ENCODE results near the gene N4BP2L2. TPM values are rescaled to one million over a fixed set of nuclear protein-coding genes. Genes with fewer than 3 reads are reported as not detected.

Gene N4BP2L2
- total and polyA plus RNA-seq, 2 experiments from 2014 or later, result 63.1 to 160 TPM

GRCh38 chr13:32476021-32476731 lies 62.4 kb downstream of the N4BP2L2 start (continued):
- no peak for TF ChIP-seq EZH2phosphoT487 (IDR thresholded peaks at IDR 0.05; ENCODE audit: unreplicated experiment)
- TF ChIP-seq ETS1 (IDR thresholded peaks at IDR 0.05), result no peak
- no peak for TF ChIP-seq REST (IDR thresholded peaks at IDR 0.05; ENCODE audit: unreplicated experiment)
- no peak for TF ChIP-seq STAT1 (IDR thresholded peaks at IDR 0.05; ENCODE audit: unreplicated experiment)
- TF ChIP-seq CTCF (conservative IDR thresholded peaks at IDR 0.05; ENCODE audit: low read depth in 2 of 2), result no peak
- TF ChIP-seq POLR2AphosphoS5 (IDR thresholded peaks at IDR 0.05; ENCODE audit: low read depth), result no peak
- TF ChIP-seq NANOG (IDR thresholded peaks at IDR 0.05; ENCODE audit: borderline replicate concordance), result no peak
- no peak for TF ChIP-seq CREB1 (CRISPR knock-in tag; IDR thresholded peaks at IDR 0.05; ENCODE audit: low read depth)

- Histone ChIP-seq H3K4me1 (ENCODE audit: insufficient read depth) (no peaks in the 10 kb centered on the region), H3F3A (replicated peaks; ENCODE audit: low read depth) (no peaks in the 10 kb centered on the region), H3K9me2 (ENCODE audit: insufficient read depth) (no peaks in the 10 kb centered on the region), H3K27ac (ENCODE audit: low read depth) (no peak overlapping the region), H3K79me2 (replicated peaks; ENCODE audit: insufficient read depth) (no peaks in the 10 kb centered on the region), H3K4me3 (no peak overlapping the region), H4K20me1 (replicated peaks; ENCODE audit: insufficient read depth) (no peaks in the 10 kb centered on the region), H3K4me2 (no peak overlapping the region), H3K27me3 (ENCODE audit: insufficient read depth) (no peaks in the 10 kb centered on the region), H2AFZ (no peak overlapping the region), H3K36me3 (ENCODE audit: insufficient read depth) (no peaks in the 10 kb centered on the region)
- DNase-seq (ENCODE audit: low spot score), result no peak
- H3K27me3 Mint-ChIP-seq (ENCODE audit: insufficient read depth, low read depth, poor library complexity), result no peaks in the 10 kb centered on the region
- no peak overlapping the region for H3K4me3 Mint-ChIP-seq
- ATAC-seq, result no peak
- no peaks in the 10 kb centered on the region for H3K9me3 Mint-ChIP-seq
- no peak overlapping the region for H3K27ac Mint-ChIP-seq
- no peaks in the 10 kb centered on the region; the same call in 1 of the 3 replicates for H3K4me1 Mint-ChIP-seq
- no peaks in the 10 kb centered on the region for H3K36me3 Mint-ChIP-seq (ENCODE audit: low read depth)
- TF ChIP-seq EZH2 (IDR thresholded peaks at IDR 0.05; ENCODE audit: low read depth, unreplicated experiment) (no peak), STAT1 (IDR thresholded peaks at IDR 0.05; ENCODE audit: unreplicated experiment) (no peak), ZNF114 (CRISPR knock-in tag; IDR thresholded peaks at IDR 0.05) (no peak), NANOG (IDR thresholded peaks at IDR 0.05; ENCODE audit: borderline replicate concordance) (no peak), POLR2AphosphoS5 (IDR thresholded peaks at IDR 0.05; ENCODE audit: low read depth) (no peak), CREB1 (CRISPR knock-in tag; IDR thresholded peaks at IDR 0.05; ENCODE audit: low read depth) (no peak), EZH2phosphoT487 (IDR thresholded peaks at IDR 0.05; ENCODE audit: unreplicated experiment) (no peak), ETS1 (IDR thresholded peaks at IDR 0.05) (no peak), JUNB (IDR thresholded peaks at IDR 0.05; ENCODE audit: unreplicated experiment) (no peak)
Measured at GRCh38 chr13:32474999-32475792, 63.4 kb downstream of the N4BP2L2 start.

All from GM23338 (cell line).